HG03469 (cell line): ENCODE results near the gene KDM5A.
"Not testable (repeated sequence)": the region's sequence is repeated elsewhere in the genome, so short reads cannot be mapped to it uniquely, and the experiment has no call there.

Source experiments
- ATAC-seq: cut with Tn5 transposase; IDR thresholded peaks from one replicate; pipeline ENCODE4 v1.9.1; 2021; ENCODE audit warnings: mild to moderate bottlenecking, moderate library complexity, moderate number of reproducible peaks; ENCODE audit not compliant: unreplicated experiment

KDM5A gene

GRCh38 chr12:389142-390096 lies at the start of gene KDM5A:
Gene KDM5A, minus strand, starts transcription at chr12:389320. Its CDS starts 229 bp downstream, at chr12:389091.
- ATAC-seq: peak; percentile 72

GRCh38 chr12:435737-436136 lies 46.6 kb upstream of the KDM5A start:
- ATAC-seq: not testable (repeated sequence)

DNA sequence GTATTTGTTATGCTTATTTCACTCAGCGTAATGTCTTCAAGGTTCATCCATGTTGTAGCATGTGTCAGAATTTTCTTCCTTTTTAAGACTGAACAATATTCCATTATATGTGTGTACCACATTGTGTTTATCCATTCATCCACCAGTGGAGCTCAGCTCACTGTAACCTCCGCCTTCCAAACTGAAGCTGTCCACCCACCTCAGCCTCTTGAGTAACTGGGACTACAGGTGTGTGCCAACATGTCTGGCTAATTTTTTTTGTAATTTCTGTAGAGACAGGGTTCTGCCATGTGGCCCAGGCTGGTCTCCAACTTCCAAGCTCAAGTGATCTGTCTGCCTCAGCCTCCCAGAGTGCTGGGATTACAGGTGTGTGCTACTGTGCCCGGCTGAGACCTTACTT lies 33.4 kb upstream of the KDM5A start:
- ATAC-seq: no peak

DNA sequence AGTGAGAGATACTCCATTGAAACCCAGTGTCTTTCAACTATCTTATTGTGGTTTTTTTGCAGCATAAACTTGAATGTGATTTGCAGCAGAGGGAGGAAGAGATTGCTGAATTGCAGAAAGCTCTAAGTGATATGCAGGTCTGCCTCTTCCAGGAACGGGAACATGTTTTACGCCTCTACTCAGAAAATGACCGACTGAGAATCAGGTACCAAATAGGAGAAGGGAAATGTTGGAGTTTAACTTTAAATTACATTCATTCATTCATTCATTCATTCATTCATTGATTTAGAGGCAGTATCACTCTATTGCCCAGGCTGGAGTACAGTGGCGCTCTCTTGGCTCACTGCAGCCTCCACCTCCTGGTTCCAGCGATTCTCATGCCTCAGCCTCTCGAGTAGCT lies 29.3 kb upstream of the KDM5A start:
- ATAC-seq: no peak

DNA sequence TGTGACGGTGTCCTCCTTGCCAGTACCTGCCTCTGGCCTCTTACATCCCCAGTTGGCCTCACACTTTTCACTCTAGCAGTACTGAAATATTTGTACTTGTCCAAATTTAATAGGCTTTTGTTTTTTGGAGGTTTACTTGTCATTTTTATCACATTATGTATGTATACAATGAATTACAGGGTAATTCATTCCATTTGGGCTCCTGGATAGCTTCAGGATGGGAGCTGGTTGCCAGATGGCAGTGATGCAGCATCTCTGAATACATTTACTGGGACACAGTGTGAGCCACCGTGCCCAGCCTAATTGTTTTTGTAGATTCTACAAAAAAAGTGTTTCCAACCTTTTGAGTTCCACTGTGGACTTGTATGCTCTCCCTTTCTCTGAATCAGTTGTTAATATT lies 25.7 kb upstream of the KDM5A start:
- no peak for ATAC-seq

- ATAC-seq: no peak
These were observed 12.9 kb upstream of the KDM5A start for GRCh38 chr12:402029-402389.

GRCh38 chr12:401235-402028 lies 12.3 kb upstream of the KDM5A start, which contains the start of gene CCDC77:
Gene CCDC77, plus strand, starts transcription at chr12:401644. Its CDS starts 7,740 bp downstream, at chr12:409384.
- ATAC-seq: peak; percentile 92

GRCh38 chr12:400828-401227 lies 11.7 kb upstream of the KDM5A start:
- no peak for ATAC-seq

- peak; percentile 6 for ATAC-seq
These were observed 479 bp downstream of the KDM5A start for GRCh38 chr12:388541-389141.

- ATAC-seq: no peak
These were observed 1.1 kb downstream of the KDM5A start for GRCh38 chr12:388012-388411.

DNA sequence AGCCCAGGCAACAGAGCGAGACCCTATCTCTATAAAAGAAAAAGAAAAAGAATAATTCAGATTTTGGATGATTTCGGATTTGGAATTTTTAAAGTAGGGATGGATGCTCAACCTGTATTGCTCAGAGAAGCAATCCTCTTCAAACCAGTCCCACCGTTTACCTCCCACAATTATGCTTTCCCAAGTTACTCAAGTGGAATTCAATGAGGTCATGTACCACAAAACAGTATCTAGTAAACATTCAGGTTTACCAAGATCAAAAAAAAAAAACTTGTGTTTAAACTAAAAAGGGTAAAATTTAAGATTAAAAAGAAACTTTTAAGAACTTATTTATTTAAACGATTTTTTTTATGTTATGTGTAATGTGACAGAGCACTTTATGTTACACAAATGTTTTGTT lies 2.5 kb downstream of the KDM5A start:
- no peak for ATAC-seq

- not testable (repeated sequence) for ATAC-seq
These were observed 18.2 kb downstream of the KDM5A start for GRCh38 chr12:370739-371485.

DNA sequence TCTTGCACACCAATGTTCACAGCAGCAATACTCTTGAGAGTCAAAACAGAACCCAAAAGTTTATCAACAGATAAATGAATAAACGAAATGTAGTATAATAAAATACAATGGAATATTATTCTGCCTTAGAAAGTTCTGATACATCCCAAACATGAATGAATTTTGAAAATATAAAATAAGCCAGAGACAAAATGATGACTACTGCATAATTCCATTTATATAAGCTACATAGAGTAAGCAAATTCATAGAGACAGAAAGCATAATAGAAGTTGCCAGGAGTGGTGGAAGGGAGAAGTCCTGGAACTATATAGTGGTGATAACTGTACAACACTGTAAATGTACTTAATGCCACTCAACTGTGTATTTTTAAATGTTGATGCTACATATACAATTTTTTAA lies 21.1 kb downstream of the KDM5A start:
- ATAC-seq: no peak

GRCh38 chr12:366820-367219 lies 22.3 kb downstream of the KDM5A start:
- no peak for ATAC-seq

DNA sequence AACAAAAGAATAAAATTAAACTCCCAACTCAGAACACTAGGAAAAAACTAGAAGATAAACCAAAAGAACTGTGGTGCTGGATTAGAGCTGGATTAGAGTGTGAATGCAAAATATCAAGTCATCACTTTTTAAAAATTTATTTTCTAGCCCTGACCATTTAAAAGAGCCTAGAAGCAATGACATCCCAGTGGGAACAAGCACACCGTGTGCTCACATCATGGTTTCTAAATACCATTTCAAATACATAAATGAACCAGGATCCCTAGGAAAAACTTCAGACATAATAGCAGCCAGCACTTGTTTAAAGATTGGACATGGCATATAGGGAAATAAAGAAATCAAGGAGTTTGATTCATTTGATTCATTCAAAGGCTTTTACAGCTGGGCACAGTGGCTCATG lies 30.0 kb downstream of the KDM5A start:
- no peak for ATAC-seq

DNA sequence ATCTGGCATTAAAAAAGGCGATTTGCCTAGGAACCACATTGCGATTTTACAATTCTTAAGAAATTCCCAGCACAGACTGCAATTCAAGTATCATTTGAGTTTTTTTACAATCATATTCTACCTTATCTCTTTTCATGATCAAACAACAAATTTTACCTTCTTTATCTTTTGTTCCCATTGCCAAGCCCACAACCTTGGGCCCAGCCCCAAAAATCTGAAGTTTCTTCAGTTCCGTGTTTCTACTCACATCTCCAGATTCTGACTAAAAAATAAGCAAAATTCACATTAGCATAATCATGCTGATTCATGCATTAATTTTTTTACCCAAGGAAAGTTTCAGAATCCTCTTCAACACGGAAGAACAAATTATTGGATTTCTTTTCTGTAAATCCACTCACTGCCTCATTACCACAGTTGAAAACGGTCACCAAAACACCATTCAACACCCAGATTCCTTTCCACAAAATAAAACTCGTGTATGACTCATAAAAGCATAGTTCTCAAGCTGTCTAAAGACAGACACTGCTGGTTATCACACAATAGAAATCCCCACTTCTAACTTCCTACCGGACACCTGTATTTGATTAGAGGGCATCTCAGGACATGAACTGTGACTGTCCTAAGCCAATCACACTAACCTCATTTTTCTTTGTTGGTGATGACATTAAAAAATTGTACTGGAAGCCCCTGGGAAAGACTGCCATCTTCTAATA lies 32.7 kb downstream of the KDM5A start:
- no peak for ATAC-seq

DNA sequence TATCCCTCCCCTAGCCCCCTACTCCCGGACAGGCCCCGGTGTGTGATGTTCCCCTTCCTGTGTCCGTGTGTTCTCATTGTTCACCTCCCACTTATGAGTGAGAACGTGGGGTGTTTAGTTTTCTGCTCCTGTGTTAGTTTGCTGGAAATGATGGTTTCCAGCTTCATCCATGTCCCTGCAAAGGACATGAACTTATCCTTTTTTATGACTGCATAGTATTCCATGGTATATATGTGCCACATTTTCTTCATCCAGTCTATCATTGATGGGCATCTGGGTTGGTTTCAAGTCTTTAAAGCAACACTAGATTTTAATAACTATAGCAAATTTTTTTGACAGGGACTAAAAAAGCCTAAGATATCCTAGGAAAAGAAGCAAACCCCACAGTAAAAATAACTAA lies 37.9 kb downstream of the KDM5A start:
- ATAC-seq: not testable (repeated sequence)

DNA sequence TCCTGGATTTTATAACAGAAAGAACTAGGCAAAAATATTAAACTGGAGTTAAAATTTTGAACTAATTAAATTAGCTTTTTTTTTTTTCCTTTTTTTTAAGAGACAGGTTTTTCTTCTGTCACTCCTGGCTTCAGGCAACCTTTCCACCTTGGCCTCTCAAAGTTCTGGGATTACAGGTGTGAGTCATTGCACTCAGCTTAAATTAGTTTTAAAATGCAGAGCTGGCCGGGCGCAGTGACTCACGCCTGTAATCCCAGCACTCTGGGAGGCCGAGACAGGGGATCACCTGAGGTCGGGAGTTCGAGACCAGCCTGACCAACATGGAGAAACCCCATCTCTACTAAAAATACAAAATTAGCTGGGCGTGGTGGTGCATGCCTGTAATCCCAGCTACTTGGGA lies 39.5 kb downstream of the KDM5A start:
- not testable (repeated sequence) for ATAC-seq

- not testable (repeated sequence) for ATAC-seq
These were observed 46.1 kb downstream of the KDM5A start for GRCh38 chr12:343036-343435.

DNA sequence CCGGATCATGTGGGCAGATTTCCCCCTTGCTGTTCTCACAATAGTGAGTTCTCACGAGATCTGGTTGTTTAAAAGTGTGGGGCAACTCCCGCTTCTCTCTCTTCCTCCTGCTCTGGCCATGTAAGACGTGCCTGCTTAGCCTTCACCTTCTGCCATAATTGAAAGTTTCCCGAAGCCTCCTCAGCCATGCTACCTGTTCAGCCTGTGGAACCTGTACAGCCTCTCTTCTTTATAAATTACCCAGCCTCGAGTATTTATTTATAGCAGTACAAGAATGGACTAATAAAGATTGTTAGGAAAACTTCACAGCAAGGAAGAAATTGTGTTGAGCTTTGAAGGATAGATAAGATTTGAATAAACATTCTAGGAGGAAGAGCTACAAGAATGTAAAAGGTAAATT lies 52.1 kb downstream of the KDM5A start:
- no peak for ATAC-seq
